OCI-LY1 (cell line): ENCODE data around the gene TMEM107.

Source experiments
- H2AFZ ChIP-seq: fragments of 200-600 bp; sonication (generic), shearing (Covaris generic); 2 replicates; pipeline ENCODE4 v1.6.0; 2014; ENCODE audit warnings: antibody characterized with exemption, mild to moderate bottlenecking, low read length
- H3F3A ChIP-seq: fragments of 200-600 bp; sonication (generic), shearing (Covaris generic); 2 replicates; pipeline ENCODE4 v1.6.0; 2014; ENCODE audit warnings: mild to moderate bottlenecking, antibody characterized with exemption, low read length, moderate library complexity; ENCODE audit not compliant: insufficient read depth
- H3K27ac ChIP-seq: fragments of 200-600 bp; sonication (generic); 2 replicates; pipeline ENCODE4 v1.5.1; 2014; ENCODE audit warnings: low read length, mixed run types, mild to moderate bottlenecking, low read depth; ENCODE audit not compliant: poor library complexity, severe bottlenecking
- H3K27me3 ChIP-seq: fragments of 200-600 bp; sonication (generic); 2 replicates; pipeline ENCODE4 v1.6.0; 2014; ENCODE audit warnings: antibody characterized with exemption, mild to moderate bottlenecking, low read length, moderate library complexity; ENCODE audit not compliant: insufficient read depth
- H3K36me3 ChIP-seq: fragments of 200-600 bp; sonication (generic); 2 replicates; pipeline ENCODE4 v1.6.1; 2014; ENCODE audit warnings: mild to moderate bottlenecking, antibody characterized with exemption, low read length, moderate library complexity, mixed read lengths; ENCODE audit not compliant: insufficient read depth
- H3K4me1 ChIP-seq: fragments of 200-600 bp; sonication (generic); 2 replicates; pipeline ENCODE4 v1.5.1; 2014; ENCODE audit warnings: mild to moderate bottlenecking, low read length, moderate library complexity; ENCODE audit not compliant: insufficient read depth, severe bottlenecking
- H3K4me2 ChIP-seq: fragments of 200-600 bp; sonication (generic), shearing (Covaris generic); 2 replicates; pipeline ENCODE4 v1.6.1; 2014; ENCODE audit warnings: low read length
- H3K4me3 ChIP-seq: fragments of 200-600 bp; sonication (generic); 2 replicates; pipeline ENCODE4 v1.5.1; 2014; ENCODE audit warnings: low read length, low read depth, mild to moderate bottlenecking, mixed read lengths; ENCODE audit not compliant: poor library complexity, severe bottlenecking
- H3K79me2 ChIP-seq: fragments of 200-600 bp; shearing (Covaris generic); 2 replicates; pipeline ENCODE4 v1.6.1; 2016; ENCODE audit warnings: mixed run types, low read length, mixed read lengths; ENCODE audit not compliant: insufficient read depth
- H3K9ac ChIP-seq: fragments of 200-600 bp; sonication (generic), shearing (Covaris generic); 2 replicates; pipeline ENCODE4 v1.6.1; 2014; ENCODE audit warnings: mild to moderate bottlenecking, low read length, mixed read lengths
- H3K9me2 ChIP-seq: fragments of 200-600 bp; sonication (generic), shearing (Covaris generic); 2 replicates; pipeline ENCODE4 v1.6.1; 2014; ENCODE audit warnings: low read depth, mild to moderate bottlenecking, low read length, mixed read lengths
- H3K9me3 ChIP-seq: fragments of 200-600 bp; shearing (Covaris generic); 2 replicates; pipeline ENCODE4 v1.6.1; 2014; ENCODE audit warnings: low read length, mixed read lengths
- H4K20me1 ChIP-seq: fragments of 200-600 bp; sonication (generic), shearing (Covaris generic); 2 replicates; pipeline ENCODE4 v1.6.0; 2016; ENCODE audit warnings: mild to moderate bottlenecking, low read length; ENCODE audit not compliant: insufficient read depth
- CTCF ChIP-seq: fragments of 200-600 bp; sonication (generic), shearing (Covaris generic); IDR thresholded peaks from 2 replicates; pipeline ENCODE4 v1.5.1; 2017; ENCODE audit warnings: mild to moderate bottlenecking, antibody characterized with exemption, low read length, moderate library complexity, mixed read lengths
- EZH2 ChIP-seq: fragments of 200-600 bp; sonication (generic), shearing (Covaris generic); IDR thresholded peaks from 2 replicates; pipeline ENCODE4 v1.8.0; 2017; ENCODE audit warnings: borderline replicate concordance, mixed run types, mild to moderate bottlenecking, antibody characterized with exemption, low read length, moderate library complexity, mixed read lengths

Gene TMEM107

GRCh38 chr17:8141741-8142140, 34.4 kb downstream of the TMEM107 start:
- Histone ChIP-seq H3F3A (no peaks in the 10 kb centered on the region), H3K9me3 (no peaks in the 10 kb centered on the region), H2AFZ (no peak overlapping the region), H3K4me1 (peaks cover 6% of the 10 kb centered on the region), H3K9me2 (no peaks in the 10 kb centered on the region), H3K36me3 (peaks cover 32% of the 10 kb centered on the region; the same call in 1 of the 2 replicates), H3K27me3 (no peaks in the 10 kb centered on the region), H3K4me3 (no peak overlapping the region), H3K9ac (no peak overlapping the region), H4K20me1 (no peaks in the 10 kb centered on the region), H3K27ac (no peak overlapping the region), H3K79me2 (no peaks in the 10 kb centered on the region), H3K4me2 (no peak overlapping the region)
- TF ChIP-seq CTCF = no peak

DNA sequence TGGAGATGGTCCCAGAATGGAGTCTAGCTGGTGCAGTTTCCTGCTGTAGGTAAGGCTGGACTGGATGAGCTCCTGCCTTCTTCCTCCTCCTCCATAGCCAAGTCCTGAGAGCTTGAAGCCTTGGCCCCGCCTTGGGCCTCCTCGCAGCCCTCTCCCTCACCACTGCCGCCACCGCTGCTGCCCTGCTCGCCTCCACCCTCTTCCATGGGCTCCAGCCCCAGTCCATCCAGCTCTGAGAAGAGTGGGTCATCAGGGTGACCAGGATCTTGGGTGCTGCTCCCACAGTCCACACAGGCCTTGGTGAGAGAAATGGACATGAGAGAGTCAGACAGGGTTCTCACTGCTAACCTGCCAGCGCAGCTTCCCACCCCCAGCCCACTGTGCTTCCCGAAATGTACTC, 35.1 kb downstream of the TMEM107 start:
- Histone ChIP-seq H3K36me3 (peaks cover 25% of the 10 kb centered on the region; the same call in 1 of the 2 replicates), H3K4me1 (peaks cover 6% of the 10 kb centered on the region), H3K9ac (no peak overlapping the region), H3K4me2 (no peak overlapping the region), H3F3A (no peaks in the 10 kb centered on the region), H3K79me2 (no peaks in the 10 kb centered on the region), H4K20me1 (no peaks in the 10 kb centered on the region), H3K27ac (no peak overlapping the region), H2AFZ (no peak overlapping the region), H3K4me3 (no peak overlapping the region), H3K9me3 (no peaks in the 10 kb centered on the region), H3K27me3 (no peaks in the 10 kb centered on the region), H3K9me2 (no peaks in the 10 kb centered on the region)
- TF ChIP-seq CTCF (no peak), EZH2 (no peak)

GRCh38 chr17:8140065-8141029, 35.8 kb downstream of the TMEM107 start:
- no peak overlapping the region for H3K4me2 ChIP-seq

More at GRCh38 chr17:8140065-8141029, 35.8 kb downstream of the TMEM107 start:
- no peaks in the 10 kb centered on the region for H3K27me3 ChIP-seq
- peaks cover 22% of the 10 kb centered on the region; the same call in 1 of the 2 replicates for H3K36me3 ChIP-seq
- H4K20me1 ChIP-seq = no peaks in the 10 kb centered on the region
- H3F3A ChIP-seq = no peaks in the 10 kb centered on the region
- peaks cover 6% of the 10 kb centered on the region for H3K4me1 ChIP-seq
- no peak overlapping the region for H3K27ac ChIP-seq
- H3K9me2 ChIP-seq = no peaks in the 10 kb centered on the region
- H3K9ac ChIP-seq = no peak overlapping the region
- no peak overlapping the region for H3K4me3 ChIP-seq
- no peaks in the 10 kb centered on the region for H3K79me2 ChIP-seq
- H2AFZ ChIP-seq = no peak overlapping the region
- no peaks in the 10 kb centered on the region for H3K9me3 ChIP-seq
- no peak for TF ChIP-seq CTCF
- TF ChIP-seq EZH2 = no peak
